HG03135 (cell line): Measurements from ENCODE around the gene LITAF.
"Not testable (repeated sequence)": the region's sequence is repeated elsewhere in the genome, so short reads cannot be mapped to it uniquely, and the experiment has no call there.

Source experiments
- ATAC-seq: cut with Tn5 transposase; IDR thresholded peaks from one replicate; pipeline ENCODE4 v1.9.1; 2021; ENCODE audit warnings: mild to moderate bottlenecking, moderate library complexity; ENCODE audit not compliant: unreplicated experiment

Gene LITAF

DNA sequence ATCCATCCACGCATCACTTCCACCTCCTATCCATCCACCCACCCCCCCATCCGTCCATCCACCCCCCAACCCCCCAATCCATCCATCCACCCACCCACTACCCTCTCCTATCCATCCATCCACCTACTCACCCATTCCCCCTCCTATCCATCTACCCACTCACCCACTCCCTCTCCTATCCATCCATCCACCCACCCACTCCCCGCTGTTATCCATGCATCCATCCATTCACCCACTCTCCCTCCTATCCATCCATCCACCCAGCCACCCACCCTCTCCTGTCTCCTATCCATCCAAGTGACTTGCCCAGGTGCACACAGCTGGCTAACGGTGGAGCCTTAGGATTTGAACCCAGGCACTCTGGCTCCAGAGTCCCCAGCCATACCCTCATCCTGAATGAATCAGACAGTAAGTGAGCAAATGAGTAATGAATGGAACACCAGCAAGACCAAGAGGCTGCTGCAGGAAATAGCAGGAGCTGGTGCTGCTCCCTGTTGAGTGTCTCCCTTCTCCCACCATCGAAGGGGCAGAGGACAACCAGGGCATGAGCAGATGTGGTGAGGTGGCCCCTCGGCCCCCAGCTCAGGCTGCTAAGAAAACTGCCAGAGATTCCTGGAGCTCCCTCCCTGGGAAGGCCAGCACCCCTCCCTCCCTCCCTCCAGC is 62.5 kb downstream of the LITAF start:
- ATAC-seq = no peak

- no peak for ATAC-seq
Observed at GRCh38 chr16:11521055-11521454, 65.7 kb downstream of the LITAF start.

GRCh38 chr16:11520442-11520841 is 66.3 kb downstream of the LITAF start:
- no peak for ATAC-seq

- no peak for ATAC-seq
Observed at GRCh38 chr16:11517961-11518360, 68.8 kb downstream of the LITAF start.

DNA sequence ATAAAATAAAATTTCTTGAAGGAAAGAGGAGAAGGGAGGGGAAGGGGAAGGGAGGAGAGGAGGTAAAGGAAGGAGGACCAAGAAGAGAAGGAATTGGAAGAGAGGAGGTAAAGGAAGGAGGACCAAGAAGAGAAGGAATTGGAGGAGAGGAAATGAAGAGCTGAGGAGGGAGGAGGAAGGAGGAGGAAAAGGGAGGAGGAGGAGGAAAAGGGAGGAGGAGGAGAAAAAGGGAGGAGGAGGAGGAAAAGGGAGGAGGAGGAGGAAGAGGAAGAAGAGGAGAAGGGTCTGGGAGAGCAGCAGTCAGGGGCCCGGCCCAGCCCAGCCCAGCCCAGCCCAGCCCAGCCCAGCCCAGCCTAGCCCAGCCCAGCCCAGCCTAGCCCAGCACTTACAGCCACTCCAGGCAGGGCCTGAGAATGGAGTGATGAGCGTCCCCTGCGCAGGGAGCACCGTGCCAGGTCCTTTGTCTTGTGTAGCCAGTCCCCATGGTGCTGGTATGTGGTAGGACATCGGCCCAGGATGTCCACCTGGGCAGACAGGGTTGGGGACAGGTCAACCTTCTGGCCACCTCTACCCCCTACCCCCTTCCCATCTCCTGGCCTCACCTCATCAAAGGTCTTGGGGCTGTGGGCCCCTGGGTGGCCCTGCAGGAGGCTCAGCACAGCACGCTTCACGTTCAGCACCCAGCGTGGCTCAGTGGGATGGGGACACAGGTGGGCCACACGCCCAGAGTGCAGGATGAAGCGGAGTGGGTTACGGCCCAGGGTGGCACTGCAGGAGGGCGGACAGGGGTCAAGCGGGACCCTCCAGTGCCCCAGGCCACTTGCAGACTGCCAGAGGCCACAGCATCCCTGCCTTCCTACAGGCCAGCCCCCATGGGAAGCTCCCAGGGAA is 70.9 kb downstream of the LITAF start:
- ATAC-seq = no peak

DNA sequence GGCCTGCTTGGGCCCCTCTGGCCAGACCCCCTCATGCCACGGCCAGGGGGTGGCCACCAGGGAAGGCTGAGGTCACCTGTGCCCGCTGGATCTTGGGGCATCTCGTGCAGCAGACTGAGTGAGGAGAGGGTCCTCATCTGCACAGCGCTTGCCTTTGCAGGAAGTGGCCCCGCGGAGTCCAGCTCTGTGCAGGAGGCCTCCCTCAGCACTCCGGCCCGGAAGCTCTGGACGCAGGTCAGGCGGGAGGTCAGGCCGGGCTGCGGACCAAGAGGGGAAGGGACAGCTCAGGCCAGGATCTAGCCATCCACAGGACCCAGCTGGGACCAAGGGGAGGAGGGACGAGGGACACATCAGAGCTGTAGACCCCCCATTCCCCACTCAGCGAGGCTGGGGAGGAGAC is 72.4 kb downstream of the LITAF start:
- no peak for ATAC-seq

- not testable (repeated sequence) for ATAC-seq
Observed at GRCh38 chr16:11513366-11513765, 73.4 kb downstream of the LITAF start.

DNA sequence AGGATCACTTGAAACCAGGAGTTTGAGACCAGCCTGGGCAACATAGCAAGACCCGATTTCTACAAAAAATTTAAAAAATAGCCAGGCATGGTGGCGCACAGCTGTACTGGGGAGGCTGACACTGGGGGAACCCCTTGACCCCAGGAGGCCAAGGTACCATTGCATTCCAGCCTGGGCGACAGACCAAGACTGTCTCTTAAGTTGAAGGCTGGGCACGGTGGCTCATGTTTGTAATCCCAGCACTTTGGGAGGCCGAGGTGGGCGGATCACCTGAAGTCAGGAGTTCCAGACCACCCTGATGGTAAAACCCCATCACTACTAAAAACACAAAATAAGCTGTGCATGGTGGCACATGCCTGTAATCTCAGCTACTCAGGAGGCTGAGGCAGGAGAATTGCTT is 74.9 kb downstream of the LITAF start:
- no peak for ATAC-seq

DNA sequence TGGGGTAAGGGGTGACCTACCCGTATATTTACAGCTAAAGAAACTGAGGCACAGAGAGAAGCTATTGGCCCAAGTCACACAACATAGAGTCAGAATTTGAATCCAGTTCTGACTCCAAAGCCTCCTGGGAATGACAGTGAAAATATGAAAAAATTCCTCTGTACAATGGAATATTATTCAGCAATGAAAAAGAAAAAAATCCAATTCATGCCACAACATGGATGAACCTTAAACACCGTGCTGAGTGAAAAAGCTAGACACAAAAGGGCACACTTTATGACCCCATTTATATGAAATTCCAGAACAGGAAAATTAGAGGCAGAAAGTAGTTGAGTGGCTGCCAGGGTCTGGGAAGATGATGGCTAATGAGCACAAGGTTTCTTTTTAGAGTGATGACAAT is 75.4 kb downstream of the LITAF start:
- ATAC-seq = no peak

GRCh38 chr16:11510178-11510973 is 76.3 kb downstream of the LITAF start:
- no peak for ATAC-seq

GRCh38 chr16:11507991-11508390 is 78.7 kb downstream of the LITAF start:
- ATAC-seq = no peak

DNA sequence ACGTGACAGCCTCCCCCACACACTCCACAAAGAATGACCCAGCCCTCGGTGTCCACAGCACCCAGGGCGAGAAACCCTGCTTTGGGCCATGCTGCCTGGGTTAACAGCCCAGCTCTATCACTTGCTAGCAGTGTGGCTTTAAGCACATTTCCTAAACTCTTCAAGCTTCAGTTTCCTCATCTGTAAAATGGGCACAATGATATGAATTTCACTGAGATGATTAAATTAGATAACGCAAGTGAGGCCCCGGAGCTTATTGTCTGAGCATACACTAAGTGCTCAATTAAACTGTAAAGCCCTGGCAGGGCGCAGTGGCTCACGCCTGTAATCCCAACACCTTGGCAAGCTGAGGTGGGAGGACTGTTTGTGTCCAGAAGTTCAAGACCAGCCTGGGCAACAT is 79.4 kb downstream of the LITAF start:
- ATAC-seq = no peak

DNA sequence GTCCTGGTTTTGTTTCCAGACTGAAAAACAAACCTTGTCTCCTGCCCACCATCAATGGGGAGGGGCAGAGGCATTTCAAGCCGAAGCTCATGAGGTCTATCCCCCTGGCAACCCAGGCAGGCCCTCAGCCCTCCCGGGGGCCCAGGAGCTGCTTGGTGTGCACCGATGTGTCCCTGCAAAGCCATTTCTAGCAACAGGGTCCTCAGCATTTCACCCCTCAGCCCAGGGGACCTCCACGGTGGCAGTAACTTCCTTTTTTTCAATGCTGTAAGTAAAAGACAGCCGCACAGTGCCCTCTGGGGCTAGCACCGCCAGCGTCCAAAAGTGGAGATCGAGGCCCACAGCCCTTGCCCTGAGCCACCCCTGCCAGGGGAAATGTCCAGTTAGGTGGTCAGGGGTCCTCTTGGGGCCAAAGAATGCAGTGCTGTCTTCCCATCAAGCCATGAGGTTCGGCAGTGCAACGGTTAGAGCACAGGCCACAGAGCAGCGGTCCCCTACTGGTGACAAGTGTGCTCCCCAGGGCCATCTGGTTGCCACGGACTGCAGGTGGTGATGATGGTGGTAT is 79.9 kb downstream of the LITAF start:
- ATAC-seq = no peak

DNA sequence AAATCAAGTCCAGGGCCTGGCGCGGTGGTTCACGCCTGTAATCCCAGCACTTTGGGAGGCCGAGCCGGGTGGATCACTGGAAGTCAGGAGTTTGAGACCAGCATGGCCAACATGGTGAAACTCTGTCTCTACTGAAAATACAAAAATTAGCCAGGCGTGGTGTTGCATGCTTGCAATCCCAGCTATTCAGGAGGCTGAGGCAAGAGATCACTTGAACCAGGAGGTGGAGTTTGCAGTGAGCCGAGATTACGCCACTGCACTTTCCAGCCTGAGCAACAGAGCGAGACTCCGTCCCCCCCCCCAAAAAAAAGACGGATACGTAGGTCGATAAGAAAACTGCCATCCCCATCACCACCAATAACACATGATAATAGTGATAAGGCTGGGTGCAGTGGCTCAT is 82.5 kb downstream of the LITAF start:
- not testable (repeated sequence) for ATAC-seq

- no peak for ATAC-seq
Observed at GRCh38 chr16:11503566-11503965, 83.2 kb downstream of the LITAF start.

GRCh38 chr16:11502239-11502638 is 84.5 kb downstream of the LITAF start:
- ATAC-seq = no peak

GRCh38 chr16:11501632-11502031 is 85.1 kb downstream of the LITAF start:
- no peak for ATAC-seq

- ATAC-seq = no peak
Observed at GRCh38 chr16:11500700-11501346, 85.9 kb downstream of the LITAF start.

GRCh38 chr16:11499295-11500089 is 87.2 kb downstream of the LITAF start:
- no peak for ATAC-seq

- ATAC-seq = no peak
Observed at GRCh38 chr16:11498683-11499082, 88.0 kb downstream of the LITAF start.
